Liver (tissue), 3 donors: ENCODE measurements around the gene TBL1XR1.

Source experiments
- ATF3 ChIP-seq: IDR thresholded peaks from 2 replicates; pipeline ENCODE4 v1.6.1; 2016; ENCODE audit warnings: antibody characterized with exemption
- CTCF ChIP-seq: fragments of 150-350 bp; IDR thresholded peaks from 2 replicates; pipeline ENCODE4 v1.5.1; 2017; ENCODE audit warnings: improper control_type of control experiment, low read depth, low read length; ENCODE audit not compliant: missing input control
- EGR1 ChIP-seq, 2 donors: IDR thresholded peaks; 2 replicates each; pipeline ENCODE4 v1.6.1; 2016 to 2018; ENCODE audit warnings: antibody characterized with exemption in 2 of 2, low read depth in 2 of 2
- GABPA ChIP-seq, 2 donors: IDR thresholded peaks in 1 of 2; conservative IDR thresholded peaks in 1 of 2; 2 replicates each; pipeline ENCODE4 v1.6.1; 2016; ENCODE audit warnings: antibody characterized with exemption in 2 of 2, mild to moderate bottlenecking in 1 of 2, moderate library complexity in 1 of 2
- HNF4G ChIP-seq: IDR thresholded peaks from 2 replicates; pipeline ENCODE4 v1.6.1; 2016; ENCODE audit warnings: antibody characterized with exemption
- JUND ChIP-seq, 2 donors: IDR thresholded peaks; 2 replicates each; pipeline ENCODE4 v1.6.1; 2016; ENCODE audit warnings: antibody characterized with exemption in 2 of 2
- MAX ChIP-seq: IDR thresholded peaks from 2 replicates; pipeline ENCODE4 v1.6.1; 2016; ENCODE audit warnings: antibody characterized with exemption
- REST ChIP-seq: IDR thresholded peaks from 2 replicates; pipeline ENCODE4 v1.6.1; 2016; ENCODE audit warnings: antibody characterized with exemption, mild to moderate bottlenecking
- RXRA ChIP-seq, 2 donors: IDR thresholded peaks; 2 replicates each; pipeline ENCODE4 v1.6.1; 2017 to 2018; ENCODE audit warnings: antibody characterized with exemption in 2 of 2, mild to moderate bottlenecking in 1 of 2
- SP1 ChIP-seq: IDR thresholded peaks from 2 replicates; pipeline ENCODE4 v1.6.1; 2018; ENCODE audit warnings: antibody characterized with exemption, mild to moderate bottlenecking
- TAF1 ChIP-seq: conservative IDR thresholded peaks from 2 replicates; pipeline ENCODE4 v1.6.1; 2016; ENCODE audit warnings: antibody characterized with exemption, mild to moderate bottlenecking
- YY1 ChIP-seq: IDR thresholded peaks from 2 replicates; pipeline ENCODE4 v1.6.1; 2016; ENCODE audit warnings: antibody characterized with exemption, mild to moderate bottlenecking
- ZBTB33 ChIP-seq: IDR thresholded peaks from 2 replicates; pipeline ENCODE4 v1.6.1; 2016; ENCODE audit warnings: antibody characterized with exemption
- donor health status: healthy.
- donor health status: healthy.

- no peak for TF ChIP-seq CTCF
- no peak for TF ChIP-seq ZBTB33
- TF ChIP-seq SP1, result no peak
- TF ChIP-seq MAX, result no peak
- no peak for TF ChIP-seq GABPA (IDR thresholded peaks at IDR 0.05 in 1 of 2, conservative IDR thresholded peaks at IDR 0.05 in 1 of 2)
- TF ChIP-seq JUND (IDR thresholded peaks at IDR 0.05), result no peak
- TF ChIP-seq TAF1, result no peak
- no peak for TF ChIP-seq REST
- no peak for TF ChIP-seq EGR1 (IDR thresholded peaks at IDR 0.05; ENCODE audit: low read depth in 2 of 2)
- TF ChIP-seq RXRA (IDR thresholded peaks at IDR 0.05), result no peak
- TF ChIP-seq YY1, result no peak
- no peak for TF ChIP-seq ATF3
- TF ChIP-seq HNF4G, result no peak
Measured at GRCh38 chr3:177220136-177220974, 23.1 kb upstream of the TBL1XR1 start.
